Activated CD8-positive, alpha-beta T cell treated with anti-CD3 and anti-CD28 coated beads, Interleukin-2, amount 10 ng/mL, durations not matched to agents 7 days and 5 days (primary cell): ENCODE measurements around the gene TSEN34. TPM values are rescaled to one million over a fixed set of nuclear protein-coding genes. Genes with fewer than 3 reads are reported as not detected.
A peak's percentile ranks its signal among the peaks of the same experiment; 100 is the strongest.
"Not testable (repeated sequence)": the region's sequence is repeated elsewhere in the genome, so short reads cannot be mapped to it uniquely, and the experiment has no call there.

Experiments
- ATAC-seq: fragments of 150-1000 bp; cut with Tn5 transposase; one replicate; pipeline ENCODE4 v1.10.0; 2021; ENCODE audit warnings: moderate library complexity
- CTCF ChIA-PET: fragments of 350-600 bp; sonication (Branson Sonifier 250); formaldehyde crosslinking; loops from one replicate; lab custom pipeline; 2021; ENCODE audit warnings: antibody characterized with exemption; lab: Charles Lee
- POLR2A ChIA-PET: fragments of 350-600 bp; sonication (Branson Sonifier 250); formaldehyde crosslinking; loops from one replicate; lab custom pipeline; 2021; ENCODE audit warnings: antibody characterized with exemption; lab: Charles Lee
- DNase-seq: peaks from one replicate; pipeline ENCODE4 v3.0.0-alpha.2; 2020
- H3K27ac Mint-ChIP-seq: one replicate; pipeline ENCODE4 v1.8.0; 2021; ENCODE audit warnings: mild to moderate bottlenecking, mixed read lengths
- H3K27me3 Mint-ChIP-seq: one replicate; pipeline ENCODE4 v1.8.0; 2021; ENCODE audit warnings: low read depth, mixed read lengths
- H3K36me3 Mint-ChIP-seq: one replicate; pipeline ENCODE4 v1.8.0; 2021; ENCODE audit warnings: low read depth, mixed read lengths
- H3K4me1 Mint-ChIP-seq: one replicate; pipeline ENCODE4 v1.8.0; 2021; ENCODE audit warnings: low read depth, mixed read lengths
- H3K4me3 Mint-ChIP-seq: one replicate; pipeline ENCODE4 v1.8.0; 2021; ENCODE audit warnings: mild to moderate bottlenecking, mixed read lengths
- H3K9me3 Mint-ChIP-seq: one replicate; pipeline ENCODE4 v1.8.0; 2022; ENCODE audit warnings: mixed read lengths; ENCODE audit not compliant: insufficient read depth
- total RNA-seq, 2 experiments: library from RNA; stranded (reverse); gene quantifications; one replicate each; pipeline ENCODE4 v1.2.3, GENCODE V29; 2021

Gene TSEN34
- total RNA-seq, 2 experiments from 2014 or later = 11.2 to 11.9 TPM

DNA sequence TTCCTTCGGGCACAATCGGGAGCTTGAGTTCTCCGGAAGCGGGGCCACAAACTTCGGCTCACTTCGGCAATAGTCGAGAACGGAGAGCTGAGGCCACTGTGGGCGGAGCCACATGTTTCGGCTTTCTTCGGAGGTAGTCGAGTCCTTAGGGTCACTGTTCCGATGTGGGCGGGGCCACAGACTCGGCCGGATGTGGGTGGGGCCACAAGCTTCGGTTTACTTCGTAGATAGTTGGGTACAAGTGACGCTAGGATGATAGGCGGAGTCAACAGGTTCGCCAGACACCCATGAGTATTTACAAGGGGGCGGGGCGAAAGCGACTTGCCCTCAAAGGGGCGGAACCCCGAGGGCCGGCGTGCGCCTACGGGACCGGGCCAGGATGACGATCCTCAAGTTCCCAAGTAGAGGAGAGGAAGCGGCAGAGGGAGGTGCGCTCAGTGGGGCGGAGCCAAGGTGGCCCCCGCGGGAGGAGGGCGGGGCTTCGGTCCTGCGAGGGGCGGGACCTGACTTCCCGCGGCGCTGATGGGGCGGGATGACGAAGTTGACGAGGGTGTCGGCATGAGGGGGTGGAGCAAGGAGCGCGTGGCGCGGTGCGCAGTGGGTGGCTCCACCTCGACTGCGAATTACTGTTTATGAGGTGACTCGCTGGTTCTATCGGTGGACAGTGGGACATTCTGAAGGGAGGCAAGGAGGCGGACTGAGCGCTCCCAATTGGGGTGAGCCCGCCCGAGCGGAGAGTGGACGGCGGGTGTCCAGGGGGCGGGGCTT, 1.2 kb upstream of the TSEN34 start:
- peak; percentile 63 for ATAC-seq
- Mint-ChIP-seq H3K4me3 (peak overlapping the region; percentile 82), H3K27me3 (no peaks in the 10 kb centered on the region), H3K27ac (peak overlapping the region; percentile 98), H3K36me3 (peaks cover 26% of the 10 kb centered on the region), H3K4me1 (peaks cover 39% of the 10 kb centered on the region), H3K9me3 (no peaks in the 10 kb centered on the region)
- peak; percentile 100 for DNase-seq
- POLR2A ChIA-PET = interaction anchor here (0.8 to 7.5 kb wide), 8 partner anchors 8 to 313 kb away, joined by 3 to 103 read pairs (median 6); partner anchors contain the start of genes LENG1 and RPS9
- CTCF ChIA-PET = interaction anchor here (0.7 to 2.8 kb wide), 27 partner anchors 9 to 485 kb away, joined by 3 to 11 read pairs (median 4); partner anchors contain the start of genes CNOT3, LENG1 and TMC4

DNA sequence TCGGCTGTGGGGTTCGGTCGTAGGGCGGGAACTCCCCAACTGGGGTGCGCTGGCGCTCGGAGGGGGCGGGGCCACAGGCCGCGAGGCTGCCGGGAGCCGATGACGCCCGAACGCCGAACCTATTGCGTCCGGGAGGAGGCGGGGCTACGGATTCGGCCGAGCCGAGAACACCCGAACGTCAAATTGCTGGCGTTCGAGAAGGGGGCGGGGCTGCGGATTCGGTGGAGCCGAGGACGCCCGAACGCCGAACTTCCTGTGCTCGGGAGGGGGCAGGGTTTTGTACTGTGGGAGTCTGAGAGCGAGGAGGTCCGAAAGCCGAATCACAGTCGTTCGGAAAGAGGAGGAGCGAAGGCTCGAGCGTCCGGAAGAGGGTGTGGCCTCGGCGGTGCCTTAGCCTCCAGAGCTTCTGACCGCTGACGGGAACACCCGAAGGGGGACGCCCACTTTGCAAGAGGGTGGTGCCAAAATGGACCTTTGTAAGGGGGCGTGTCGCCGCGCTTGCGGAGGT, 551 bp upstream of the TSEN34 start:
- Mint-ChIP-seq H3K9me3 (no peaks in the 10 kb centered on the region), H3K27me3 (no peaks in the 10 kb centered on the region), H3K4me3 (peak overlapping the region; percentile 82), H3K36me3 (peaks cover 27% of the 10 kb centered on the region), H3K27ac (peak overlapping the region; percentile 98), H3K4me1 (peaks cover 39% of the 10 kb centered on the region)
- peak; percentile 100 for DNase-seq
- ChIA-PET POLR2A (interaction anchor here (1.1 to 7.5 kb wide), 2 partner anchors 11 to 314 kb away, joined by 3 to 103 read pairs; partner anchors contain the start of gene RPS9), CTCF (interaction anchor here (0.8 to 2.1 kb wide), 9 partner anchors 9 to 198 kb away, joined by 3 to 6 read pairs (median 3); partner anchors contain the start of gene LENG1)
- ATAC-seq = peak; percentile 69

DNA sequence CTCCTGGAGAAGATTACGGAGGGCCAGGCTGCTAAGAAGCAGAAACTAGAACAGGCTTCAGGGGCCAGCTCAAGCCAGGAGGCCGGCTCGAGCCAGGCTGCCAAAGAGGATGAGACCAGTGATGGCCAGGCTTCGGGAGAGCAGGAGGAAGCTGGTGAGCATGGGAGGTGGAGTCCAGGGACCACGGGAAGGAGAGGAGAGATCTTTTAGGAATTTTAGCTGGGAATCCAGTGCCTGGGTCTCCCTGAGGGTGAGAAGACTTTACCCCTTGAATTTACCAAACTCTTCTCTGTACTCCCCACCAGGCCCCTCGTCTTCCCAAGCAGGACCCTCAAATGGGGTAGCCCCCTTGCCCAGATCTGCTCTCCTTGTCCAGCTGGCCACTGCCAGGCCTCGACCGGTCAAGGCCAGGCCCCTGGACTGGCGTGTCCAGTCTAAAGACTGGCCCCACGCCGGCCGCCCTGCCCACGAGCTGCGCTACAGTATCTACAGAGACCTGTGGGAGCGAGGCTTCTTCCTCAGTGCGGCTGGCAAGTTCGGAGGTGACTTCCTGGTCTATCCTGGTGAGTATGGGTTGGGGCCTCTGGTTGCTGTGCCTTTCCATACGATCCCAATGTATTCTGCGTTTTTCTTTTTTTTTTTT, 824 bp downstream of the TSEN34 start:
- no peaks in the 10 kb centered on the region for H3K9me3 Mint-ChIP-seq
- H3K27me3 Mint-ChIP-seq = no peaks in the 10 kb centered on the region
- H3K27ac Mint-ChIP-seq = peak overlapping the region; percentile 81
- DNase-seq = no peak
- H3K4me3 Mint-ChIP-seq = peak overlapping the region; percentile 82
- ChIA-PET CTCF (interaction anchor here (0.7 to 2.1 kb wide), 6 partner anchors 9 to 74 kb away, joined by 3 to 6 read pairs (median 4); no protein-coding TSS in a partner anchor), POLR2A (interaction anchor here (0.7 to 7.5 kb wide), 5 partner anchors 9 to 196 kb away, joined by 3 to 103 read pairs (median 4); partner anchors contain the start of gene RPS9)
- H3K4me1 Mint-ChIP-seq = peaks cover 37% of the 10 kb centered on the region
- no peak for ATAC-seq
- peaks cover 21% of the 10 kb centered on the region for H3K36me3 Mint-ChIP-seq

DNA sequence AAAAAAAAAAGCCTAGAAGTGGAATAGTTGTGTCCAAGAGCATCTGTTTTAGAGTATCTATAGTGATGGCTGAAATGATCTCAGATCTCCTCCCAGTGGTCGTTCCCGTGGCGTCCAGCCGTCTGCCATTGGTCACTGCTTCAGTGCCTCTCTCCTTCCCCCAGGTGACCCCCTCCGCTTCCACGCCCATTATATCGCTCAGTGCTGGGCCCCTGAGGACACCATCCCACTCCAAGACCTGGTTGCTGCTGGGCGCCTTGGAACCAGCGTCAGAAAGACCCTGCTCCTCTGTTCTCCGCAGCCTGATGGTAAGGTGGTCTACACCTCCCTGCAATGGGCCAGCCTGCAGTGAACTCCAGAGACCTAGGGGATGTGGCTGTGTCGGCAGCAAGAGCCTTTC, 1.9 kb downstream of the TSEN34 start:
- Mint-ChIP-seq H3K9me3 (no peaks in the 10 kb centered on the region), H3K4me1 (peaks cover 26% of the 10 kb centered on the region), H3K36me3 (peaks cover 16% of the 10 kb centered on the region), H3K27me3 (no peaks in the 10 kb centered on the region), H3K27ac (no peak overlapping the region), H3K4me3 (no peak overlapping the region)
- ChIA-PET CTCF (no interaction called here), POLR2A (interaction anchor here (7.5 kb wide), 1 partner anchor 8 kb away, joined by 103 read pairs; the partner anchor contains the start of gene RPS9)
- DNase-seq (no peak), ATAC-seq (no peak)

DNA sequence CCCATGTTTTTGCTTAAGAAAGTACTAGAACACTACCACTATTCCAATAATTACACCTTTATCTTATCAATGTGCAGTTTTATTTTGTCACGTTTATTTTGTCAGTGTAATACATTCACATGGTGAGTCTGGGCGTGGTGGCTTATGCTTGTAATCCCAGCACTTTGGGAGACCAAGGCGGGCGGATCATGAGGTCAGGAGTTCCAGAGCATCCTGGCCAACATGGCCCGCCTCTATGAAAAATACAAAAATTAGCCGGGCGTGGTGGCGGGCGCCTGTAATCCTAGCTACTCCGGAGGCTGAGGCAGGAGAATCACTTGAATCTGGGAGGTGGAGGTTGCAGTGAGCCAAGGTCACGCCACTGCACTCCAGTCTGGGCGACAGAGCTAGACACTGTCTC, 3.4 kb downstream of the TSEN34 start:
- H3K27me3 Mint-ChIP-seq, ATAC-seq, H3K9me3 Mint-ChIP-seq, CTCF ChIA-PET, DNase-seq, H3K4me3 Mint-ChIP-seq, H3K27ac Mint-ChIP-seq: not testable (repeated sequence)
- POLR2A ChIA-PET = interaction anchor here (0.6 kb wide), 2 partner anchors 12 to 79 kb away, joined by 3 to 4 read pairs; partner anchors contain the start of genes PRPF31 and TFPT
- H3K36me3 Mint-ChIP-seq = peaks cover 16% of the 10 kb centered on the region
- H3K4me1 Mint-ChIP-seq = peaks cover 23% of the 10 kb centered on the region

DNA sequence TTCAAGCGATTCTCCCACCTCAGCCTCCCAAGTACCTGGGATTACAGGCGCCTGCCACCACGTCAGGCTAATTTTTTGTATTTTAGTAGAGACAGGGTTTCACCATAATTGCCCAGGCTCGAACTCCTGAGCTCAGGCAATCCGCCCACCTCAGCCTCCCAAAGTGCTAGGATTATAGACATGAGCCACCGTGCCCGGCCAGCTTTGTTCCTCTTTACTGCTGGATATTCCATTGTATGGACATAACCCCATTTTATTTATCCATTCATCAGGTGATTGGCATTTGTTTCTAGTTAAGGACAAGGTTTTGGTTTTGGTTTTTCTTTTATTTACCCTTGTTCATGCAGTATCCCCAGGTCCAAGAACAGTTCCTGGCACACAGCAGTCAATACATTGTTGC, 5.4 kb downstream of the TSEN34 start:
- no peak overlapping the region for H3K4me3 Mint-ChIP-seq
- POLR2A ChIA-PET = no interaction called here

DNA sequence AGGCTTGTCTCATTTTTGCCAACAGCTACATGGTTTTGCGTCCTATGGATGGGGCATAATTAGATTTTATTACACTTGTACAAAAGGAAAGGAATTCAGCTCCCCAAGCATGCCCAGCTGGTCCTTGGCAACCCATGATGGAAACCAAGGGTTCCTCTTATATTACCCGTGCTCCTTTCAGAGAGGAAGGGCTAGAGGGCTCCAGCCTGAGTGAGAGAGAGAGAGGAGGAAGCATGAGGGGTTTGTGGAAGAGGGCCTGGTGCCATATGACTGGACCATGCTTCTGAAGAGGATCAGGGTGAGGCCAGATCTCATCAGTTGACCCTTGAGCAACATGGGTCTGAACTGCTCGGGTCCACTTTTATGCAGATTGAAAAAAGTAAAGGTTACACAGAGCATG, 6.0 kb downstream of the TSEN34 start:
- H3K27me3 Mint-ChIP-seq = no peaks in the 10 kb centered on the region
- no peaks in the 10 kb centered on the region for H3K9me3 Mint-ChIP-seq
- POLR2A ChIA-PET = no interaction called here
- no peak for DNase-seq
- no peak overlapping the region for H3K27ac Mint-ChIP-seq
- CTCF ChIA-PET = no interaction called here
- peaks cover 32% of the 10 kb centered on the region for H3K36me3 Mint-ChIP-seq
- ATAC-seq = no peak
- peaks cover 32% of the 10 kb centered on the region for H3K4me1 Mint-ChIP-seq
- no peak overlapping the region for H3K4me3 Mint-ChIP-seq

More for the DNA sequence above, 5.4 kb downstream of the TSEN34 start:
- ATAC-seq (no peak), DNase-seq (no peak)
- Mint-ChIP-seq H3K27ac (no peak overlapping the region), H3K4me1 (peaks cover 32% of the 10 kb centered on the region), H3K27me3 (no peaks in the 10 kb centered on the region), H3K36me3 (peaks cover 26% of the 10 kb centered on the region), H3K9me3 (no peaks in the 10 kb centered on the region)
- CTCF ChIA-PET = no interaction called here

DNA sequence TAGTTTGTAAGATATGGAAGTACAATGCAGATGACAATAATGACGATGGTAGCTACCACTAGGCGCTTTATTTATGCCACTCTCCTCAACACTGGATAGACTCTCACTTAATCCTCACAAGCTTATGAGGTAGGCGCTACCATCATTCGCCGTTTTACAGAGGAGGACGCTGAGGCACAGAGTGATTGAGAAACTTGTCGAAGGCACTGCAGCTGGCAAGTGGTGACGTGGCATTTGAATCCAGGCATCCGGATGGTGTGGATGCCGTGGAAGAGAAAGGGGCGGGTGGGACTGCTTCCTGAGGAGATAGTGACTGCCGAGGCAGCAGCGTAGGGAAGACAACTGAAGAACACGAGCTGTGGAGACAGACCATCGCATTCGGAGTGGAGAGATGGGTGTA, 8.3 kb downstream of the TSEN34 start:
- H3K9me3 Mint-ChIP-seq = no peaks in the 10 kb centered on the region
- H3K36me3 Mint-ChIP-seq = peaks cover 45% of the 10 kb centered on the region
- no peaks in the 10 kb centered on the region for H3K27me3 Mint-ChIP-seq
- DNase-seq = no peak
- peak overlapping the region; percentile 72 for H3K27ac Mint-ChIP-seq
- peaks cover 44% of the 10 kb centered on the region for H3K4me1 Mint-ChIP-seq
- POLR2A ChIA-PET = interaction anchor here (3.9 to 4.1 kb wide), 2 partner anchors 10 to 11 kb away, joined by 41 to 103 read pairs; partner anchors contain the start of genes MBOAT7 and TSEN34
- peak overlapping the region; percentile 69 for H3K4me3 Mint-ChIP-seq
- ATAC-seq = no peak
- CTCF ChIA-PET = interaction anchor here (1.0 to 2.0 kb wide), 3 partner anchors 9 to 66 kb away, joined by 3 to 7 read pairs (median 4); partner anchors contain the start of genes MBOAT7 and TSEN34

DNA sequence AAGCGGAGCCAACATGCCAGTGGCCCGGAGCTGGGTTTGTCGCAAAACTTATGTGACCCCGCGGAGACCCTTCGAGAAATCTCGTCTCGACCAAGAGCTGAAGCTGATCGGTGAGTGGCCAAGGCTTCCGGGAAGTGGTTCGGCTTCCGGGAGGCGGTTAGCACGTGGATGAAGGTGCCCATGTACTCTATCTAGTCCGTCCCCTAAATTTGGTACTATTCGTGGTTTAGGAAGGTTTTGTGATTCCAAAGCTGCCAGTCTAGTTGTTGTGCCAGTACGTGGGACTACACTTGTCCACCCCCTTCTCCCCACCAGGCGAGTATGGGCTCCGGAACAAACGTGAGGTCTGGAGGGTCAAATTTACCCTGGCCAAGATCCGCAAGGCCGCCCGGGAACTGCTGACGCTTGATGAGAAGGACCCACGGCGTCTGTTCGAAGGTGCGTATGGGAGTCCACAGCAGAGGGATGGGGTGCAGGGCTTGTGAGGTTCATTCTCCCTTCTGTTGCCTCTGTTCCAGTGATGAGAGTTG, 10.1 kb downstream of the TSEN34 start:
- peak; percentile 37 for ATAC-seq
- DNase-seq = no peak
- ChIA-PET POLR2A (interaction anchor here (0.6 to 4.1 kb wide), 16 partner anchors 9 to 1206 kb away, joined by 3 to 103 read pairs (median 5); partner anchors contain the start of genes CNOT3, LENG1, MBOAT7 and MYADM), CTCF (interaction anchor here (0.8 to 1.2 kb wide), 4 partner anchors 9 to 31 kb away, joined by 3 to 5 read pairs (median 4); partner anchors contain the start of gene MBOAT7)
- H3K9me3 Mint-ChIP-seq = no peaks in the 10 kb centered on the region
- H3K36me3 Mint-ChIP-seq = peaks cover 57% of the 10 kb centered on the region
- H3K27me3 Mint-ChIP-seq = no peaks in the 10 kb centered on the region
- H3K4me3 Mint-ChIP-seq = peak overlapping the region; percentile 100
- peak overlapping the region; percentile 100 for H3K27ac Mint-ChIP-seq
- H3K4me1 Mint-ChIP-seq = peaks cover 62% of the 10 kb centered on the region

DNA sequence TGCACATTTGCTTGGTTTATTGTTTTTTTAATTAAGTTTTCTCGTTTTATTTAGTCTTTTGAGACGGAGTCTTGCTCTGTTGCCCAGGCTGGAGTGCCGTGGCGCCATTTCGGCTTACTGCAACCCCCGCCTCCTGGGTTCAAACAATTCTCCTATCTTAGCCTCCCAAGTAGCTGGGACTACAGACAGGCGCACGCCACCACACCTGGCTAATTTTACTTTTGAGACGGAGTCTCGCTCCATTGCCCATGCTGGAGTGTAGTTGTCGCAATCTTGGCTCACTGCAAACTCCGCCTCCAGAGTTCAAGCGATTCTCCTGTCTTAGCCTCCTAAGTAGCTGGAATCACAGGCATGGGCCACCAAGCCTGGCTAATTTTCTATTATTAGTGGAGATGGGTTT, 10.9 kb downstream of the TSEN34 start:
- DNase-seq (no peak), ATAC-seq (no peak)
- peak overlapping the region; percentile 100 for H3K4me3 Mint-ChIP-seq
- H3K9me3 Mint-ChIP-seq = no peaks in the 10 kb centered on the region
- peaks cover 64% of the 10 kb centered on the region for H3K36me3 Mint-ChIP-seq
- ChIA-PET CTCF (interaction anchor here (1.2 to 2.0 kb wide), 2 partner anchors 10 to 11 kb away, joined by 4 read pairs; partner anchors contain the start of gene TSEN34), POLR2A (interaction anchor here (3.9 to 4.1 kb wide), 2 partner anchors 9 to 13 kb away, joined by 41 to 103 read pairs; partner anchors contain the start of genes MBOAT7 and TSEN34)
- H3K27ac Mint-ChIP-seq = peak overlapping the region; percentile 100
- H3K27me3 Mint-ChIP-seq = no peaks in the 10 kb centered on the region
- peaks cover 69% of the 10 kb centered on the region for H3K4me1 Mint-ChIP-seq
